GM18511 (cell line): ENCODE data around the gene SPECC1.
"Not testable (repeated sequence)": the region's sequence is repeated elsewhere in the genome, so short reads cannot be mapped to it uniquely, and the experiment has no call there.

Experiments used
- ATAC-seq: cut with Tn5 transposase; IDR thresholded peaks from one replicate; pipeline ENCODE4 v1.9.1; 2021; ENCODE audit warnings: mild to moderate bottlenecking, moderate library complexity; ENCODE audit not compliant: unreplicated experiment

The SPECC1 gene

DNA sequence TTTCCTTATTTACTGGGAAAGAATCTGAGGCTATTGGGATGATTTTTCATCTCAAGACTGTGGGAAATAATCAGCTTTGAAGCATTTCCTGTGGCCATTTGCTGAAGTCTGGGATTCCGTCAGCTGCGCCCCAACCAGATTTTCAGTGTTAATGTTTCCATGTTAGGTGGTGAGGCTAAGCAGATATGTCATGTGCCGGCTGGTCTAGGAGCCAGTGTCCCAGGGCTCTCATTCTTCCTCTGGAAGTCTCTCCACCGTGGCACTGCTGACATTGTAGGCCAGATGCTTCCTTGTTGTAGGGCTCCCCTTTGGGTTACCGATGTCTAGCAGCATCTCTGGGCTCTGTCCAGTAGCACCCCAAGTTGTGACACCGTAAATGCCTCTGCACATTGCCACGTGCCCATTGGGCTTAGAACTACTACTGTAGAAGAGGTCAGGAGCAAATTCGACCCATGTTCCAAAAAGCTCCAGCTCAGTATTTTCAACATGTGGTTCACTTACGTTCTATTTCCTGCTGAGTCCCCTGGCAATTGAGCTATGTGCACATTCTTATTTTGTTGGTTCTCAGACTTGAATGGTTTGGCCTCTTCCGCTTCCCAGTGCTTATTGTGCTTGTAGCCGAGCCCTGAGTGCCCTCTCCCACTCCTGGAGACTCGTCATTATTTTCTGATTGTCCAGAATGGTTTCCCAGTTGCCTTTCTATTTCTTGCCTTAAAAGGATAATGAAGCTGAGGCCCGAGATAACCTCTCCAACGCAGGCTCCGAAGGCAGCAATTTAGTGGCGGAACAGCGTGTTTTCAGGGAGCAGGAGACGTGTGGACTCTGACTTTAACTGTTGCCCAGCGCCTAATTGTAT, 82.2 kb downstream of the SPECC1 start:
- no peak for ATAC-seq

DNA sequence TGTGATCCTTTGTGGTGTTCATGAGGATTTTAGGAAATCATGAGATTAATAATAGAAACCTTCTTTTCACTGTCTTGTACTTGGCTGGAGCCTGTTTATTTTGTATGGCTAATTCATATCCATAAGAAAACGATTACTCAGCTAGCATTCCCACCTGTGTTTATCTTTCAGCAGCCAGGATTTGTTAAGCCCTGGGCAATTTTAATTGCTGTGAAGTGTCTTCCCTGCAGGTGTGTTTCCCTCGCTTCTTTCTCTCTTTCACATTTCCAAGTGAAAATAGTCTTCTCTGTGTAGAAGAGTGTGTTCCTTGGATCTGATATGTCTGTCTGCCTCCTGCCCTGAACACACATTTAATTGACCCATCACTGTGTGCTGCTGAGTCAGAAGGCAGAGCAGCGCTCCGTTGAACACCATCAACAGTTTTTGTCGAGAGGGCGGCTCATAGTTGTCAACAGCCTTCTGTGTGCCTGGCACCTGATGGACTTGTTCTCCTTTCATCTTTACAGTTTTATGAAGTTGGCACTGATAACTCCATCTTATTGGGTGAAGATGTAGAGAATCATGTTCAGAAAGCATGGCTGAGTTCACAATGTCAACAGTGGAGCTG, 83.2 kb downstream of the SPECC1 start:
- no peak for ATAC-seq

DNA sequence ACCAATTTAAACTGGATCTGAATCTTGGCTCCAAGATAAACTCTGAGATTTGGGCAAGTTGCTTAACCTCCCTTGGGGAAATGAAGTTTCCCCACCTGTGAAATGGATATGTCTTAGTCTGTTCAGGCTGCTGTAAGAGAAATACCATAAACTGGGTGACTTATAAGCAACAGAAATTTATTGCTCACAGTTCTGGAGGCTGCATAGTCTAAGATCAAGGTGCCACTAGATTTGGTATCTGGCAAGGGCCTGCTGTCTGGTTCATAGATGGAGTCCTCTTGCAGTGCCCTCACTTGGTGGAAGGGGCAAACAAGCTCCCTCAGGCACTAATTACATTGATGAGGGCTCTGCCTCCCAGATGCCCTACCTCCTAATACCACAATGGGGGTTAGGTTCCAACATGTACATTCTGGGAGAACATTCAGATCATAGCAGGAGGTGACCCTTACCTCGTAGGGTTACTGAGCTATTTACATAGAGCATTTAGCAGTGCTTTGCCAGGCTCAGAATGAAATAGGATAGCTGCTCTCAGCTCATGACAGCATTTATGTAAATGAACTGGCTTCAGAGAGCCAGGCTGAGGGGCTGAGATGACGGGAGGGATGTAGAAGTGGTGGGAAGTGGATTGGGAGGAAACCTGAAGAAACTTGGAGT, 83.9 kb downstream of the SPECC1 start:
- no peak for ATAC-seq

DNA sequence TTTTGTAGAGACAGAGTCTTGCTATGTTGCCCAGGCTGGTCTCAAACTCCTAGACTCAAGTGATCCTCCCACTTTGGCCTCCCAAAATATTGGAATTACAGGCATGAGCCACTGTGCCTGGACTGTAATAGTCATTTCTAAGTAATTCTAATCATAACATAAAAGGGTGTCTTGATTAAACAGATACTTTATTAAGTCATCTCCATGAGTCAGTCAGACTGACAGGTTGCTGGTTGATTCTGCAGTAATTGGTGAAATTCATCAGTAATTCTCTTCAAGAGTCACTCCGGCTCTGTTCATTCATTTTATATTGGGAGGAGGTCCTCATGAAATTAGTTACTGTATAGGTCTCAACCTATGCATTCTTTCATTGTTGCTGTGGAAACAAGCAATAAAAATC, 85.6 kb downstream of the SPECC1 start:
- no peak for ATAC-seq

DNA sequence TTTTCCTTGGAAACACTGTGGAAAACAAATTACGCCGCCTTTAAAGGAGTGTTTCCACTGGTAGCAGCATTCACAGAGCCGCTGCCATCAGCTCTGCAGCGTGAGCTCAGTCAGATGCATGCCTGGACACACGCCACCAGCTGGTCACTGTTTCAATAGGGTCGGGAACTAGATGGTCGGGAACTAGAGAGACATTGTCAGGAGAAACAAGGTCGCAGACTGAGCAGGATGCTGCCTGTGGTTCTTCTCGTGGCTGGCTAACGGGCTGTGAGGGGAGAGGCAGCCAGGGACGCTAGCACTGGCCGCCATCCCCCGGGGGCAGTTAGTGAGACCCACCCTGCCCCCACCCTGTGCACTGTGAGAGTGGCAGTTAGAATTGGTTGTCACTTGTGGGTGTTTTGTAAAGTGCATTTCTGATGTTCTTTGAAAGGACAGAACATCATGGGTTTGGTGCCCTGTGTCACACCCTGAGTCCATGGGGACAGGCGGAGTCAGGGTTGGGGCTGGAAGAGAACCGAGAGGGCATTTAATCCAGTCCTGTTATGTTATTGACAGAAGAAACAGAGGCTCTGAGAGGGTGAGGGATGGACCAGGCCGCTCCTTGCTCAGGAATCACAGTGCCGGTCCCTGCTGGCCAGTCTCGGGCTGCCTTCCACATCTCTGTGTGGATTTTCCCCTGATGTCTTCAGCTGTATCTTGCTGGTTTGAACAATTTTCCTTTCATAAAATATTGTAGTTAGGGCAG, 86.3 kb downstream of the SPECC1 start:
- ATAC-seq, result no peak

DNA sequence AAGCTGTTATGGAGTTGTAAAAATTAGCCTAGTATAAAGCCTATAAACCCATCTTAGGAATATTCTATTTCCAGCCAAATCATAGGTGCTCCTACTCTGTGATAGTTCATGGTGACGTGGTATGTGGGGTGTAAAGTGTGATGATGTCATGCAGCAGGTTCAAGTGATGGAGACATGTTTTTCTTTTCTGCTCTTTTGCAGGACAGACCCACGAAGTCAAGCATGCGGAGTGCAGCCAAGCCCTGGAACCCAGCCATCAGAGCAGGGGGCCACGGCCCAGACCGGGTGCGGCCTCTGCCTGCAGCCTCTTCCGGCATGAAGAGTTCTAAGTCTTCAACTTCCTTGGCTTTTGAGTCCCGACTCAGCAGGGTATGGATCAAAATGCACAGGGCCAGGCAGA, 87.3 kb downstream of the SPECC1 start:
- ATAC-seq, result no peak

DNA sequence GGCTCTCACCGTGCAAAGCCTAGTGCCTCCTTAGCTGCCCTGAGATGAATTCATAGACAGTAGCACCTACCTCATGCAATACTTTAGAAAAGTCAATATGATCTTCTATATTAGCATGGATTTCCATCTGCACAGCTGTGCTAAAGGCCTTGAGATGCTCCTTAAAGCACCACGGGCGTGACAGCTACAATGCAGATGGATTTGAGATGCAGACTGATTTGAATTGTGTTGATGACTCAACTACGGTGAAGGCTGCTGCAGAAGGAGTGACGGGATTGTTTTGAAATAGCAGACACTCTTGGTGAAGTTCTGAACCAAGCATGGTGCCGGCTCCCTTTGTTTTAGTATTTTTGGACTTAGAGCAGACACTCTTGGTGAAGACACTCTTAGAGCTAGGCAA, 88.2 kb downstream of the SPECC1 start:
- no peak for ATAC-seq

DNA sequence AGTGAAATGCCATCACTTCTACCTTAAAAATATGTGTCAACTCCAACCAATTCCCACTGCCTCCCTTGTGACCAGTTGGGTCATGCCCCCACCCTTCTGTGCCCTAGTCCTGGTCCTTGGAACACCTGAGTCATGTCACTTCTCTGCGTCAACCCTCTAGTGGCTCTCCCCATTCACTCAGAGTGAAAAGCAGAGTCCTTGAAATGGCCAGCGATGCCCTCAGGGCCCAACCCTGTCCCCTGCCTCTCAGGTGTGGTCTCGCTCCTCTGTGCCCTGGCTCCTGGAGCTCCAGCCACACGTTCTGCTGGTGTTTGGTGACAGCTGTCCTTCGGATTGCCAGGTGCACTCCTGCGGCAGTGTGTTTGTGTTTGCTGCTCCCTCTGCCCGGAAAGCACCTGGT, 89.2 kb downstream of the SPECC1 start:
- ATAC-seq, result no peak

DNA sequence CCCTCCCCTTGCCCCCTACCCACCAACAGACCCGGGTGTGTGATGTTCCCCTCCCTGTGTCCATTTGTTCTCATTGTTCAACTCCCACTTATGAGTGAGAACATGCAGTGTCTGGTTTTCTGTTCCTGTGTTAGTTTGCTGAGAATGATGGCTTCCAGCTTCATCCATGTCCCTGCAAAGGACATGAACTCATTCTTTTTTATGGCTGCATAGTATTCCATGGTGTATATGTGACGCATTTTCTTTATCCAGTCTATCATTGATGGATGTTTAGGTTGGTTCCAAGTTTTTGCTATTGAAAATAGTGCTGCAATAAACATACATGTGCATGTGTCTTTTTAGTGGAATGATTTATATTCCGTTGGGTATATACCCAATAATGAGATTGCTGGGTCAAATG, 91.6 kb downstream of the SPECC1 start:
- not testable (repeated sequence) for ATAC-seq

DNA sequence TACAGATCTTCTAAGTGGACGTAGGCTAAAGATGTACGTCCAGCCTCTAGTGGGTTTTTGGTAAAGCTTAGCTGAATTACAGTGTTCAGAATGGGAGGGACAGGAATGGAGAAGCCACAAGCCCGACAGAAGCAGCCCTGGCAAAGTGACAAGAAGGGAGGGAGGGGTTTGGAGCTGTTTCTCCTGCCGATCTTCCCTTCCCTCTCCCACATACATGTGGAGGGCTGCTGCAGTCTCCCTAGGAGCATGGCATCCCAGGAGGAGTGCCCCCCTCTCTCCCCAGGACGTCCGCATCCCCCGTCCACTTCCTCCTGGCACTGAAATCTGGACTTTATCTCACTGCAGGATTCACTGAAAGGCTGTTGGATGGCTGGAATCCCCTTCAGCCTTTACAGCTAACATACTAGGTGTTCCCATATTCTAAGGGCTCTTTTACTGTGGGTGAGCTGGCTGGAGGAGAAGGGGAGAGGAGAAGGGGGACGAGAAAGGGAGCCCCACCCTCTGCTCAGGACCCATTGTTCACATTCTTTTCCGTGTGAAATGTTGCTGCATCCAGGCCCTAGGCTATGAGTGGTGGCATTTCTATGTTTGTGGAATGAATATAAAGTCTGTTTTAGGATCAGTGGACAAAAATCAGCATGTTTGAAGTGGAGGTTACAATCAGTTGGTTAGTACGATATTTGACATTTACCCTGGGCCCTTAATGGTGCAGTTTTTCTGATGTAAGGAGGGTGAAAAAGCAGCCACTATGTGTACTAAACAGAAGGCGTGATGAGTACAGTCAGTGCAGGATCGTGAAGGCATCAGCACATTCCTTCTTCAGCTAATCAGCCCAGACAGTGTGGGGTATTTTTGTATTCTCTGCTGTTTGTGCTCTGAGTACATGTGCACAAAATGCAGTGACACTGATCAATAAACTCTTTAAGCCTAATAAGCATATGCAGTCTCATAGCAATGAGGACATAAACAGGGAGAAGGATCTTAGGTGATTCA, 94.6 kb downstream of the SPECC1 start:
- no peak for ATAC-seq

DNA sequence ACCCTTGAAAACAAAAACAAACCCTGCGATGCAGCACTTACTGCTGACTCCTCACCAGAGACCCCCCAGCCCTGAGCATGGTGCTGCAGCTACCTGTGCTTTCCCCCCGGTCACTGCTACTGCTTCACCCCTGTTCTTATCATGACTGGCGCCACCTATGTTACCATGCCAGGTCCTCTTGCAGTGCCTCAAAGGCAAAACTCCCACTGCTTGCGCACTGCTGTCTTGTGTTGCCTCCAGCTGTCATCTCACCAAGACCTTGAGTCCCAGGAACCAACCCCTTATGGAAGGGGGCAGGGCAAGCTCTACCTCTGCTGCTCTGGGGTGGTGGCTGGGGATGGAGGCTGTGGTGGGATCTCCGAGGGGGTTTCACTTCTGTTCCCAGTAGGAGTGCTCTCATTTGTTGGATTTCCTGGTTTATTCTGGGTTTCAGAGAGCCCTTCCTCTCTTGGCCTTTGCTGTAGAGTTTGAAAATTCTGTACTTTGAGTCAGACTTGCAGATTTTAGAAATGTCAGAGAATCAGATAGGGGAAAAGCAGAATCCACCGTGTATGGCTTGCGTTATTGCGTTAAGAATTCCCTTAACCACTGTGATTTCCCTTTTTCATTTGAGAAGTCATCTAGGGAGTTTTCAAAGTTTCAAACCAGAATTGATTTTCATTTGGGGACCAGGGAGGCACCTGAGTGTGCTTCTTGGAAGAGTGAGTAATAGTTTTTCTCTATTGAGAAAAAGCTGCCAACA, 96.6 kb downstream of the SPECC1 start:
- ATAC-seq, result no peak

DNA sequence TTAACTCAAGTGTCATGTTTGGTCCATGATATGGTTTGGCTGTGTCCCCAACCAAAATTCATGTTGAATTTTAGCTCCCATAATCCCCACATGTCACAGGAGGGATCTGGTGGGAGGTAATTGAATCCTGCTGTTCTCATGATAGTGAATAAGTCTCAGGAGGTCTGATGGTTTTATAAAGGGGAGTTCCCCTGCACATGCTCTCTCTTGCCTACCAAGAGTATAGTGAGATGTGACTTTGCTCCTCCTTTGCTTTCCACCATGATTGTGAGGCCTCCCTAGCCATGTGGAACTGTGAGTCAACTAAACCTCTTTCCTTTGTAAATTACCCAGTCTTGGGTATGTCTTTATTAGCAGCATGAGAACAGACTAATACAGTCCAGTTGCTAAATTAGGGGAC, 97.3 kb downstream of the SPECC1 start:
- not testable (repeated sequence) for ATAC-seq

DNA sequence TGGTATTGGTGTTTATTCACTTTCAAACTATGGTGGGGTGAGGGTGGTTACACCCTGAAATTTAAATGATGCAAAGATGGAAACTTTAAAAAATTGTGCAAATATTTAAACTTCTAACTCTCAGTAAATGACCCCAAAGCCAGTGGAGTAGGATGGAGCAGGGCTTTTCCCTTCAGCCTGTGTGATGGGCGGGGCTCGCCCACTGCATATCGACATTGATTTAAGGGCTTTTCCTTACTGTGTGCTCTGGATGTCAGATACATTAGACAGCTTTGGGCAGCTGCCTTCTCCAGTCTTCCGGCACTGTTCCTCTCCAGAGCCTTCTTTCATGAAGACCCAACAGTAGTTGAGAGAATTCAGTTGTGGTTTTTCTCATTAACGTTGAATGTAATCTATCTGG, 99.9 kb downstream of the SPECC1 start:
- no peak for ATAC-seq

DNA sequence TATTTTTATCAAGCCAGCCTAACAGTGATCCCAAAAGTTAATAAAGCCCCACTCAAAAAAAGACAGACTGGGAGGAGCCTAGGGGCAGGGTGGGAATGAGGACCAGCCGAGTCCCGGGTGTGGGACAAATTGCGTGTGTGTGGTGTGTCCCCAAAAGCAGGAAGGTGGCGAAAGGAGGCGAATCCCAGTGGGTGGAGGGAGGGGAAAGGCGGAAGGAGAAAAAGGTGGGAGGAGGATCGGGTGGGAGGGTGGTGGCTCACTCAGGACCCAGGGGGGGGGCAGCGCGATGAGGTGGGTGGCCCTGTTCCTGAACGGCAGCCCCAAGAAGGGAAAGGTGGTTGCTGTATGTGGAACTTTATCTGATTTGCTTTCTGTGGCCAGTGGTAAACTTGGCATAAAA, 102.4 kb downstream of the SPECC1 start:
- ATAC-seq, result no peak

DNA sequence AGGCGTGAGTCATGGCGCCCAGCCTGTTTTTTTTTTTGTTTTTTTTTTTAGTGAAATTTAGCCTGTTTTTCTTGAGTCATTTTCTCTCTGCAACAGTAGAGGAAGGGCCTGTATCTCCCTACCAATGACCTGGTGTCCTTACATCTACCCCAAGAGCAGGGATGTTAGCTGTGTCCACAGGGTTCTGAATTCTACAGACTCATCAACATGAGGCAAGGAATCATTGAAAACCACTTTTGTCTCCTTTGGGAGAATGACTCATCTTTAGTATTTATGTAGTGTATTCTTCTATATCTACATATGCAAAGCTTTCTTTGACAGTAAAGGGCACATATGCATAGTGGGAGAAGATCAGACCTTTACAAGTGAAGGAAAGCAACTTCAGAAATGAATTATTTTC, 105.3 kb downstream of the SPECC1 start:
- ATAC-seq, result no peak

DNA sequence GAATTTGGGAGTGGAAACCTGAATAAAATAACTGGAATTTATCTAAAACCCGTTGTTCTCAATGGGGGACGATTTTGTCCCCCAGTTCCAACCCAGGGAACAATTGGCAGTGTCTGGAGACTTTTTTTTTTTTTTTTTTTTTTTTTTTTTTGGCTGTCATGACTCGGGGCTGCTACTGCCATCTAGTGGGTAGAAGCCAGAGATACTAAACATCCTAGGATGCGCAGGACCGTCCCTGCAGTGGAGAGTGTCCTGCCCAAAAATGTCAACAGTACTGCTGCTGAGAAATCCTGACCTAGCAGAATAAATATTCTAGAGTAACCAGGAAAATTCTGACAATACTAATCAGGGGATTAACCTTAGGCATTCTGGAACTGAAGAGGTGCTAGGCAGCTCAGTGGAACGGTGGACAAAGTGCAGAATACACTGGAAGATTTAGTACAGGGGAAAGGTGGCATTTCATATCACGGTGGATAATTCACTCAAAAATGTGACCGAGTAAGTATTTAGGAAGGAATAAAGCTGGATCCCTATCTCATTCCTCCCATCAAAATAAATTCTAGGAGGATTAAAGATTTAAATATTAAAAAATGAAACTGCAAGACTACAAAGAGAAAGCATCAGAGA, 107.6 kb downstream of the SPECC1 start:
- ATAC-seq, result no peak

DNA sequence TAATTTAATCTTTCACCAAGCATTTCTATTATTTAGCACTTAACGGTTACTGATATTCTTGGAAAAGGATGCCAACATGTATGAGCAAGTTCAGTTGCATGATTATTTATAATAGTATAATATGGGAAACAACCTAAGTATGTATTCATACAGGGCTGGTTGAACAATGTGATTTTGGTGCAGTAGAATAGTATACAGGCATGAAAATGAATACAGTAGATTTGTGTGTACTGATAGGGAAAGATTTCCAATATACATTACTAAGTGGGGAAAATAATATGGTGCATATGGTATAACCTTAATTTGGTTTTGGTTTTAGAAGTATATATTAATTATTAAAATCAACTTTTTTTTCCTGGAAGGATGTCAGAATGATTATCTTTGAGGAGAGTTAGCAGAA, 109.1 kb downstream of the SPECC1 start:
- no peak for ATAC-seq

DNA sequence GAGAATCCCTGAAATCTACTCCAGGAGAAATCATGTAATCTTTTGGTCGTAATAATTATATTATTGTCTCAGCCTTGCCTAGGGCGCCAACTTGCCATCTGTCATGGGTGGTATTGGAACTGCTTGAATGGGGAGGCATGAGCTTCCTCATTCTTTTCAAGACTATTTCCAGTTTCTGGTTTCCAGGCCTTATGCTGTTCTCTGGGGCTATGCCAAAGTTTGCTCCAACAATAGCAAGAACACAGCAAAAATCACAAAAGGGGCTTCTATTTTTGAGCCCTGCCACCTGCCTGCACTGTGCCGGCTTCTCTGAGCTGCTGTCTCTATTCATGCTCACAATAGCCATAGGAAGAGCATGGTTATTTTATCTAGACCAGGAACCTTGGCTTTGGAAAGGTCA, 111.7 kb downstream of the SPECC1 start:
- no peak for ATAC-seq
